HG03135 (cell line): ENCODE measurements around the gene KLF15.

Experiments used
- ATAC-seq: cut with Tn5 transposase; IDR thresholded peaks from one replicate; pipeline ENCODE4 v1.9.1; 2021; ENCODE audit warnings: mild to moderate bottlenecking, moderate library complexity; ENCODE audit not compliant: unreplicated experiment

KLF15 gene

GRCh38 chr3:126322181-126322967, 34.8 kb downstream of the KLF15 start:
- ATAC-seq, result no peak

DNA sequence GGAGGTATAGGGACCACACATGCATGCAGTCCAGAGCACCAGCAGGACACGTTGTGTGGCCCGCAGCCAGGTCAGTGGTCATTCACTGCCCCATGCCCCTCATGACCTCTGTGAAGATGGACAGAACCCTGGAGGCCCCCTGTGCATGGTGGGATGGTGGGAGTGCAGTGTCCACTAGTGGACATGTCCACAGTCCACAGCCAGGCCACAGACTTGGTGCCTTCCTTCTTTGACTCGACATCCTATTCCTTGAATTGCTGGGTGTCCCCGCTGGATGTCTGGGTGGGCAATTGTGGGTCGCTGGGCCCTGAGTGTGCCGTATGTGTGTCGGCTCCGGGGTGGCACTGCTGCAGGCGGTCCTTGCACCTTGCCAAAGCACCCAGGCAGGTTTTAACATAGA, 35.7 kb downstream of the KLF15 start:
- ATAC-seq, result no peak

DNA sequence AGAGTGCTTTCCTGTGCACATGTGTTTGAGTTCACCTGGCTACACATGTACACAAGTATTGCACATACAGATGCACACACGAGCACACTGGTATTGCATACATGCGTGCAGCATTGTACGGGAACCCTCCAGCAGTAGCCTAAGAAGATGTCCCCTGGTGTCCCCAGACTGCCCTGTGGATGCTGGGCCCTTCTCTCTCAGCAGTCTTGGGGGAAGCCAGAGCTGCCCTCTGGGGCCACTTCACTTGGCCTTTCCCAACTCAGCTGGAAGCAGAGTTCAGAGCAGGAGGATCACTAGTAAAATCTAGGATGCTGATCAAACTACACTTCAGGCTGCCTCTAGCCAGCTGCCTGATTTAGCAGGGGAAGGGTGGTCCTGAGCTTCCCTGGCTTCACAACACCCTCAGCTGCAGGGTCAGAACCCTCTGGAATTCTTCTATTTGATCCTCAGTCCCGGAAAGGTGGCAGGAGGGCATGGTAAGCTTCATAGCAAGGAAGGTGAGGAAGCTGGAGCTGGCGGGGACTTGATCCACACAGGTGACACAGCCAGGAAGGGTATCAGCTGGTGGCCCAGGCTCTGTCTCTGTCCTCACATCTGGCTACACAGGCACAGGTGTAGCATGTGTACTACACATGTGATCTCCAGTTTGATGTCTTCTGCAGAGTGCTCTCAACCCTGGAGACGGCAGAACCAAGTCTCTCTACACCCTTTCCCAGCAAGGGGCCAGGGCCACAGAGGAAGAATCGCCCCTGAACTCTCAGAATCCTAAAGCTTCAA, 36.5 kb downstream of the KLF15 start:
- ATAC-seq, result no peak

GRCh38 chr3:126319701-126320295, 37.4 kb downstream of the KLF15 start:
- ATAC-seq, result no peak

GRCh38 chr3:126317029-126317996, 39.9 kb downstream of the KLF15 start:
- no peak for ATAC-seq

DNA sequence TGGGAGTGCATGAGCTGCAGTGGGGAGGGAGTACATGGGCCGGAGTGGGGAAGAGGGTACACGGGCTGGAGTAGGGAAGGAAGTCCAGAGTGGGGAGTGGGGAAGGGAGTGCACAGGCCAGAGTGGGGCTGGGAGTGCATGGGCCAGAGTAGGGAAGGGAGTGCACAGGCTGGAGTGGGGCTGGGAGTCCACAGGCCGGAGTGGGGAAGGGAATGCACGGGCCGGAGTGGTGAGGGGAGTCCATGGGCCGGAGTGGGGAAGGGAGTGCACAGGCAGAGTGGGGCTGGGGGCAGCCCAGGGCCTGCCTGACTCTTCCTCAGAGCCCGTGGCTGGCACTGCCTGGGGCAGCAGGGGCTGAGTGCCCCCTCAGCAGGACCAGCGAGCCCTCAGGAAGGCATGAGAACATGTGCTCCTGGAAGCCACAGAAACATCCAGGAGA, 40.7 kb downstream of the KLF15 start:
- ATAC-seq, result no peak

DNA sequence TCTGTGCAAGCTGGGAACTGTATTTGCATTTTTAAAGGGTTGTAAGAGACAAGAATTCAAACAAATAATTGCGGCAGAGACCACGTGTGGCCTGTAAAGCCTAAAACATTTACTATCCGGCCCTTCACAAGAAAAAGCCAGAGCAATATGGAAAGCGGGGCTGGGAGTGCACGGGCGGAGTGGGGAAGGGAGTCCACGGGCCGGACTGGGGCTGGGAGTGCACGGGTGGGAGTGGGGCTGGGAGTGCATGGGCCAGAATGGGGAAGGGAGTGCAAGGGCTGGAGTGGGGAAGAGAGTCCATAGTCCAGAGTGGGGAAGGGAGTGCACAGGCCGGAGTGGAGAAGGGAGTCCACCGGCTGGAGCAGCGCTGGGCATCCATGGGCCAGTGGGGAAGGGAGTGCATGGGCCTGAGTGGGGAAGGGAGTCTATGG, 41.2 kb downstream of the KLF15 start:
- no peak for ATAC-seq

- ATAC-seq, result no peak
Observed at GRCh38 chr3:126314790-126315658, 42.2 kb downstream of the KLF15 start.

DNA sequence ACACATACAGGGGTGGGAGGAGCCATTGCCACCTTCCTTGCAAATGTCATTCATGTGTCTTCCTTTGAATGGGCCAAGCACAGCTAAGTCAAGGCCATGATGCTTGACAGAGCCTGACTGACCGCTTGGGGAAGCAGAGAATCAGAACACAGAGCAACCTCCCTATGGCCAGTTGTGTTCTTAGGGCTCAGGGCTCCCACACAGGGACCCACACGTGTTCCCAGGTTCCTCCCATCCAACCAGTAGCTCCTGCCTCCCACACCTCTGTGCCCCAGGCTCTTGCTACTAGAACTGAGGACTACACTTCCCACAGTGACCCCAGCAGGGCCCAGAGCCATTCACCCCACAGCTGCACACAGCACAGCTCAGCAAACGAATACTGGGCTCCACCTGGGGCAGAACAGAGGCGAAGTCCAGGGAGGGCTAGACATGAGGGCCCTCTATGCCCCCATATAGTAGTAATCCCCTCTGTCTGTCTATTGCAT, 42.9 kb downstream of the KLF15 start:
- no peak for ATAC-seq

DNA sequence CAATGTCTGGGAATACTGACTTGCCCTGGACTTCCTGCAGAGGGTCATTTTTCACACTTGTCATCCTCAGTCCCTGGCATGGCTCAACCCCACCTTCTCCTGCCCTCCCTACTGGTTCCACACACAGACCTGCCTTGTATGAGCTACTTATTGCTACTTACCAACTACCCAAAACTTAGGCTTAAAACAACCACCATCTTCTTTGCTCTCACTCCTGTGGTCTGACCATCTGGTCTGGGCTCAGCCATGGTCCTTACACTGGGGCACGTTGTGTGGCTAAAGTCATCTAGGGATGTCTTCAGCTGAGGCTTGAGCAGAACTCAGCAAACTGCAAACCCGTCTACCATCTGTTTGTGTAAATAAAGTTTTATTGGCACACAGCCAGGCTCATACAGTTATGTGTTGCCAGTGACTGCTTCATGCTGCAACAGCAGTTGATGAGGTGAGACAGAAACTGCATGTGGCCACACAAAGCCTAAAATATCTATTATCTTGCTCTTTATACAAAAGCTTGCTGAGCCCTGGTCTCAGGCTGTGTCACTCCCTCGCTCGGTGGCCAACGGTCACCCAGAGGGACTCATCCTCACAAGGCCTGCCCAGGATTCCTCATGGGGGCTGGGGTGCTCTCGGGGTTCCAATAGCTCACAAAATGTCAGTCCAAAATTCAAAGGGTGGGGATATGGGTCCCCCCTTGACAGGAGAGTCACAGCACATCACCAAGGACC, 43.5 kb downstream of the KLF15 start:
- ATAC-seq, result no peak

- ATAC-seq, result no peak
Observed at GRCh38 chr3:126313166-126313565, 44.0 kb downstream of the KLF15 start.

DNA sequence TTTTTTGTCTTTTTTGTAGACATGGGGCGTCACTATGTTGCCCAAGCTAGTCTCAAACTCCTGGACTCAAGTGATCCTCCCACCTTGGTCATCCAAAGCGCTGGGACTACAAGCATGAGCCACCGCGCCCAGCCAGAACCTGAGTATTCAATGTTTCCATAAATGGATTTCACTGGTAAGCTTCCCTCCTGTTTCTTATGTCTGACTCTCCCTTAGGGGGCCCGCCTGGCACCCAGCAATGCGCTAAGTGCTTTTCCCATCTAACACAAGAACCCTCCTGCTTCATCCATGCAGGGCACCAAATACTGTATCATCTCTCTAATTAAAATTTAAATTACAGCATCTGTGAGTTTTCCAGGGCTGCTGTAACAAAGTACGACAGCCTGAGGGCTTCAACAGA, 44.9 kb downstream of the KLF15 start:
- ATAC-seq, result no peak

DNA sequence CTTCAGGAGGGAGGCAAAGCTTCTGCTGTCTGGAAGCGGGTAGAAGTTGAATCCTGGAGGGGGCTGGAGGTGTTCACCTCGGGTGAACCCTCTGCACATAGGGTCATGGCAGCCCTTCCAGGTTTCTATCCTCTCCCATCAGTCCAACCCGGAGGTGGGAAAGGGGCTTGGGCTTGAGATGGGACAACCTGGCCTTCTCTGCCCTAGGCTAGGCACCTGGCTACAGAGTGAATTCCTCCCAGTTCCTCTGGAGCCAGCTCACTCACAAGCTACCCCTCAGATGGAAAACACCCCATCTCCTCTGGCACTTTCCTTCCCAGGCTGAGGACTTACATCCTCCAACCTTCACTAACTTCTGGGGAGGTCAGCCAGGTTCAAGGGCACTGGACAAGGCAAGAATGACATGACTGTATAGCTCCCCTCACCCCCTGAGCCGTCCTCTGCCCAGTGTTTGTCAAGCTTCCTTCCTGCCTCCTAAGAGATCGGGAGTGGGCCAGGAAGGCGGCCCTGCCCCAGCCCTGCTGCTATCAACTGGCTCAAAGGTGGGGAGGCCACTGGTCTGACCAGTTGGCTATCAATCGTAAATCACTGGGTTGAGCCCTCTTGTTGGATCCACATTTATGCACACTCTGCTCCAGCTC, 45.8 kb downstream of the KLF15 start:
- no peak for ATAC-seq

GRCh38 chr3:126310816-126311215, 46.4 kb downstream of the KLF15 start:
- no peak for ATAC-seq

- ATAC-seq, result no peak
Observed at GRCh38 chr3:126309861-126310655, 47.1 kb downstream of the KLF15 start.

GRCh38 chr3:126309165-126309564, 48.0 kb downstream of the KLF15 start:
- ATAC-seq, result no peak

DNA sequence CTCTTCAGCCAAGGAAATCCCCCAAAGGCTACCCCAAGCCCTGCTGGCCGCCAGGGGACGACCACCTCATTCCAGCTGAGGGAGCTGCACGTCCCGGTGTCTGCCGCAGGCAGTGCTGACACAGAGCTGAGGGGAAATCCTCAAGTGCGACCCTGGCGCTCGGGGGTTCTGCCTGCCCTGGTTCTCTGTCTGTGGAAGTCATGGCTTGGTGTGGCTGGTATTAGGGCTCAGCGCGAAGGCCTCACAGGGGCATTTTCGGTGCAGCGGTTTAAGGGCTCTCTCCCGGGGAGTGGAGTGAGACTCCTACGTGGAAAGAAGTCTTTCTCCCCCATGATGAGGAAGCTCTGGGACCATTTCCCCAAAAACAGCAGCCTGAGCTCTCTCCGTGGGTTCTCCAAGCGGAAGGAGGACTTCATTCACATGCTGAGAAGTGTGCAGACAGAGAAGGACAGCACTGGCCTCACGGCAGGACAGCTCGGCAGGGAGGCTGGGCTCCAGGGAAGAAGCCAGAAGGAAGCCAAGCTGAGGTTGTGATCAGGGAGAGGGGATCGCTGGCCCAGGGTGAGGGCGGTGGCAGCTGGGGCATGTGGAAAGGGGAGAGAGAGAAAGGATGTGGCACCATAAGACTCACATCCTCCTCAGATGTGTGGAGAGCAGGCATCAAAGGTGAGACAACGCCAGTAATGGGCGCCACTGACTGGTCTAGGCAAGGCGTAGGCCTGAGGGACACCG, 48.6 kb downstream of the KLF15 start:
- ATAC-seq, result no peak
